Karpas-422 (cell line): ENCODE data around the gene BUD13. TPM values are rescaled to one million over a fixed set of nuclear protein-coding genes. Genes with fewer than 3 reads are reported as not detected.

Source experiments
- DNase-seq: peaks from one replicate; pipeline ENCODE4 v3.0.0-alpha.2; 2015
- H2AFZ ChIP-seq: fragments of 200-600 bp; sonication (generic); 2 replicates; pipeline ENCODE4 v1.6.1; 2014; ENCODE audit warnings: antibody characterized with exemption, low read length, mixed read lengths
- H3K27ac ChIP-seq: fragments of 200-600 bp; sonication (generic); 2 replicates; pipeline ENCODE4 v1.5.1; 2014; ENCODE audit warnings: mild to moderate bottlenecking, low read length, moderate library complexity
- H3K27me3 ChIP-seq: fragments of 200-600 bp; sonication (generic); 2 replicates; pipeline ENCODE4 v1.6.1; 2014; ENCODE audit warnings: low read length, mixed read lengths
- H3K36me3 ChIP-seq: fragments of 200-600 bp; sonication (generic); 2 replicates; pipeline ENCODE4 v1.6.1; 2014; ENCODE audit warnings: low read length, mixed read lengths; ENCODE audit not compliant: insufficient read depth
- H3K4me1 ChIP-seq: fragments of 200-600 bp; sonication (generic); 2 replicates; pipeline ENCODE4 v1.6.1; 2014; ENCODE audit warnings: mild to moderate bottlenecking, low read length, mixed read lengths
- H3K4me2 ChIP-seq: fragments of 200-600 bp; sonication (generic); 2 replicates; pipeline ENCODE4 v1.6.1; 2014; ENCODE audit warnings: low read length, low read depth, mild to moderate bottlenecking; ENCODE audit not compliant: poor library complexity, severe bottlenecking
- H3K4me3 ChIP-seq: fragments of 200-600 bp; sonication (generic); 2 replicates; pipeline ENCODE4 v1.5.1; 2014; ENCODE audit warnings: mild to moderate bottlenecking, antibody characterized with exemption, low read length, mixed read lengths
- H3K79me2 ChIP-seq: fragments of 200-600 bp; sonication (generic); 2 replicates; pipeline ENCODE4 v1.6.1; 2014; ENCODE audit warnings: mild to moderate bottlenecking, low read length, mixed read lengths
- H3K9ac ChIP-seq: fragments of 200-600 bp; sonication (generic); 2 replicates; pipeline ENCODE4 v1.6.0; 2014; ENCODE audit warnings: low read length
- H3K9me2 ChIP-seq: fragments of 200-600 bp; sonication (generic), shearing (Covaris generic); replicated peaks from 2 replicates; pipeline ENCODE4 v1.6.0; 2014; ENCODE audit warnings: mild to moderate bottlenecking, low read length, moderate library complexity; ENCODE audit not compliant: insufficient read depth
- H3K9me3 ChIP-seq: fragments of 300-700, 200-600 bp; sonication (generic); 2 replicates; pipeline ENCODE4 v1.6.1; 2014; ENCODE audit warnings: low read length, mixed read lengths
- H4K20me1 ChIP-seq: fragments of 200-600 bp; sonication (generic); 2 replicates; pipeline ENCODE4 v1.6.1; 2014; ENCODE audit warnings: mild to moderate bottlenecking, antibody characterized with exemption, low read length, low read depth; ENCODE audit not compliant: insufficient read depth
- total RNA-seq: library from RNA; depleted of rRNA; stranded (reverse); fragments of >200 nt; shearing (Covaris generic); gene quantifications from 2 replicates; pipeline ENCODE4 v1.2.3, GENCODE V29; 2014; ENCODE audit warnings: low replicate concordance

The BUD13 gene
- total RNA-seq, 1 experiment from 2014 or later: 6.4 TPM

- H3K27me3 ChIP-seq: no peaks in the 10 kb centered on the region
- H3K9me3 ChIP-seq: no peaks in the 10 kb centered on the region
Observed at GRCh38 chr11:116710762-116711161, 62.0 kb downstream of the BUD13 start.

DNA sequence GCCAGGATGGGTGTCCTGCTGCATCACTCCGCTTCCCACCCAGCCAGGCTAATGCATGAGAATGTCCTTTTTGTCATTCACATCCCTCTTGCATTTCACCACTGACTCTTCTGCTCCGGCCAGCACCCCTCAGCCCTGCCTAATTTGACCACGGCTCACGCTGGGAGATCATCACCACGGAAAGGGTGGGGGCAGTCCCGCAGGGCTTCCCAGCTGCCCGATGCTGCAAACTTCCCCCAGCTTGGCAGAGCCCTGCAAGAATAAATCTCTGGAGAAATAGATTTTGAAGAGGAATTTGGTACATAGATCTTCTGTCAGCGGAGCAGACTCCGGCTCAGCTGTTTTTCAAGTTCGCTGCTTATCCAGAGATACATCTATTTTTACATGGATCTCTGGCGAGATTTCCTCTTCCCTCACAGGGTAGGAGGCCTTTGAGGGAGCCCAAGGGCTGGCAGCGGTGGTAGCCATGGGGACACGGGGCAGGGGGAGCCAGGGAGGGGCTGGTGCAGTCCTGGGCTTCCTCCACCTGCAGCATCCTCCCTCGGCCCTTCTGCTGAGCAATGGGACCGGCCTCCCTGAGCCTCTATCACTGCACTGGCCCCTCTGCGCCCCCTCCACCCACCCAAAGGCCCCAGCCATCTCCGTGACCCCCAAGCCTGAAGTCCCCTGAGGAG lies 62.6 kb downstream of the BUD13 start:
- Histone ChIP-seq H3K9me2 (no peaks in the 10 kb centered on the region), H3K27me3 (no peaks in the 10 kb centered on the region), H3K4me3 (no peak overlapping the region), H3K79me2 (no peaks in the 10 kb centered on the region), H3K9ac (no peak overlapping the region), H3K36me3 (no peaks in the 10 kb centered on the region), H3K4me2 (no peak overlapping the region), H4K20me1 (no peaks in the 10 kb centered on the region), H3K4me1 (no peaks in the 10 kb centered on the region), H3K9me3 (no peaks in the 10 kb centered on the region), H3K27ac (no peak overlapping the region), H2AFZ (no peak overlapping the region)
- DNase-seq: no peak

More at GRCh38 chr11:116710762-116711161, 62.0 kb downstream of the BUD13 start:
- Histone ChIP-seq H3K36me3 (no peaks in the 10 kb centered on the region), H3K9ac (no peak overlapping the region), H3K4me1 (no peaks in the 10 kb centered on the region), H3K79me2 (no peaks in the 10 kb centered on the region), H3K4me3 (no peak overlapping the region), H3K27ac (no peak overlapping the region), H4K20me1 (no peaks in the 10 kb centered on the region), H2AFZ (no peak overlapping the region), H3K4me2 (no peak overlapping the region), H3K9me2 (no peaks in the 10 kb centered on the region)
- DNase-seq: no peak

DNA sequence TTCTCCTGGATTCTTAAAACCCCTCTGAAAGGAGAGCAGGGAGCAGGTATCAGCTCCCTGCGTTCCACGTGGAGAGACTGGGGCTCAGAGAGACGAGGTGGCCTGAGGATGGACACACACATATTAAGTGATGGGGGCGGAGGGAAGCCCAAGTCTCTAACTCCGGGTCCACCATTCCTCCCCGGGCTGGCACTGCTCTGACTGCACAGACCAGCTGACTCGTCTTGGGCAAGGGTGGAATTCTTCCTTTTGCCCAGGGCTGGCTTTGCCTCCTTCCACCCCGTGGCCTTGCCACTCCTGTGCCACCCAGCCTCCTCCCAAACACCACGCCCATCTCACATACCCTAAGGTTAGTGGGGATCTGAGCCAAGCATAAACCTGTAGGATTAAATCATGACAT lies 65.0 kb downstream of the BUD13 start:
- Histone ChIP-seq H3K4me1 (no peaks in the 10 kb centered on the region), H3K4me3 (no peak overlapping the region), H3K36me3 (no peaks in the 10 kb centered on the region), H4K20me1 (no peaks in the 10 kb centered on the region), H3K27ac (no peak overlapping the region), H2AFZ (no peak overlapping the region), H3K79me2 (no peaks in the 10 kb centered on the region), H3K27me3 (no peaks in the 10 kb centered on the region), H3K9me3 (no peaks in the 10 kb centered on the region), H3K4me2 (no peak overlapping the region), H3K9me2 (no peaks in the 10 kb centered on the region), H3K9ac (no peak overlapping the region)
- DNase-seq: no peak

- no peaks in the 10 kb centered on the region for H3K79me2 ChIP-seq
- H3K4me3 ChIP-seq: no peak overlapping the region
- H3K27me3 ChIP-seq: no peaks in the 10 kb centered on the region
- no peak for DNase-seq
- H3K36me3 ChIP-seq: no peaks in the 10 kb centered on the region
- no peak overlapping the region for H3K4me2 ChIP-seq
- no peaks in the 10 kb centered on the region for H4K20me1 ChIP-seq
- H3K4me1 ChIP-seq: no peaks in the 10 kb centered on the region
- H3K9me3 ChIP-seq: no peaks in the 10 kb centered on the region
- no peak overlapping the region for H2AFZ ChIP-seq
- H3K9ac ChIP-seq: no peak overlapping the region
- no peaks in the 10 kb centered on the region for H3K9me2 ChIP-seq
- no peak overlapping the region for H3K27ac ChIP-seq
Observed at GRCh38 chr11:116707161-116707629, 65.6 kb downstream of the BUD13 start.

GRCh38 chr11:116703421-116703820 lies 69.4 kb downstream of the BUD13 start:
- Histone ChIP-seq H4K20me1 (no peaks in the 10 kb centered on the region), H3K4me2 (no peak overlapping the region), H3K9ac (no peak overlapping the region), H3K4me1 (no peaks in the 10 kb centered on the region), H3K27me3 (no peaks in the 10 kb centered on the region), H2AFZ (no peak overlapping the region), H3K4me3 (no peak overlapping the region), H3K79me2 (no peaks in the 10 kb centered on the region), H3K36me3 (no peaks in the 10 kb centered on the region), H3K27ac (no peak overlapping the region), H3K9me2 (no peaks in the 10 kb centered on the region), H3K9me3 (no peaks in the 10 kb centered on the region)
- DNase-seq: no peak

GRCh38 chr11:116702772-116703385 lies 69.9 kb downstream of the BUD13 start:
- no peaks in the 10 kb centered on the region for H3K27me3 ChIP-seq
- no peaks in the 10 kb centered on the region for H3K79me2 ChIP-seq
- no peaks in the 10 kb centered on the region for H3K9me3 ChIP-seq
- H3K4me2 ChIP-seq: no peak overlapping the region
- H3K4me3 ChIP-seq: no peak overlapping the region
- H2AFZ ChIP-seq: no peak overlapping the region
- no peak overlapping the region for H3K9ac ChIP-seq
- no peak for DNase-seq
- no peak overlapping the region for H3K27ac ChIP-seq
- H3K36me3 ChIP-seq: no peaks in the 10 kb centered on the region
- no peaks in the 10 kb centered on the region for H4K20me1 ChIP-seq
- H3K9me2 ChIP-seq: no peaks in the 10 kb centered on the region
- H3K4me1 ChIP-seq: no peaks in the 10 kb centered on the region

DNA sequence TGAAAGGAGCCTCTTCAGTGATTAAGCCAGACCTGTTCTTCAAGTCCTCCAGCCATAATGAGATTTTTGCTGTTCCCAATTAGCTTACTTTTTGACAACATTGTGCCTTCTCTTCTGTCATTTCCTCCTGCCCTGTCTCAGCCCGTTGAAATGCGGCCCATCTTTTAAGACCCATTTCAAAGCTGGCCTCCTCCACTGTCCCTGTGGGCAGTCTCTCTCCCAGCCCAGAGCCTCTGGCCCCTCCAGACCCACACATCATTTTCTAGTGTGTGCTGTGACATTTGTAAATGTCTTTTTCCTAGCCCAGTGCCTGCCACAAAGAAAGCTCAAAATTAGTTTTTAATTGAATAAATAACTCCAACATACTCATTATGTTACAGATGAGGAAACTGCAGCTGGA lies 70.9 kb downstream of the BUD13 start:
- Histone ChIP-seq H3K4me1 (no peaks in the 10 kb centered on the region), H4K20me1 (no peaks in the 10 kb centered on the region), H3K9ac (no peak overlapping the region), H2AFZ (no peak overlapping the region), H3K4me2 (no peak overlapping the region), H3K36me3 (no peaks in the 10 kb centered on the region), H3K27me3 (no peaks in the 10 kb centered on the region), H3K9me2 (no peaks in the 10 kb centered on the region), H3K79me2 (no peaks in the 10 kb centered on the region), H3K27ac (no peak overlapping the region), H3K9me3 (no peaks in the 10 kb centered on the region), H3K4me3 (no peak overlapping the region)
- no peak for DNase-seq

DNA sequence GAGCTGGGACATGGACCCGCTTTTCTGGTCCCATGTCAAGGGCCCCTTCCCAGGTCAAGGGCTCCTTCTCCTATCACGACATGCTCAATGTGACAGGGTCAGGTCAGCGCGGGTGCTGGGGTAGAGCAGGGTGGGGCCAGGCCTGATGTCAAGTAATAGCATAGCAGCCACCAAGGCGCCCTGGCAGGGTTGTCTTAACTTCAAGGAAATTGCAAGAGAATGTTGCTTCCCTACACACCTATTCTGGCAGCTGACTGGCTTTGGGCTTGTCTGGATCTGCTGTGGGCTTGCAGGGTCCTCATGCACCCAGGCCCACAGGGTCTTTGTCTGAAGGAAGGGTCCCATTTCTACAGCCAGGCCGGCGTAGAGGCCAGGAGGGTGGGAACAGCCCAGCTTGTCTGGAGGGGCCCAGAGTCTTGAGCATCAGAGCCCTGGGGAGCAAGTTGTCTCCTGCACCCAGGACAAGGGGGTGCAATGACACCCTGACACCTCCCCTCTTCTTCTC lies 71.4 kb downstream of the BUD13 start:
- H3K9me2 ChIP-seq: no peaks in the 10 kb centered on the region
- no peaks in the 10 kb centered on the region for H3K9me3 ChIP-seq
- no peaks in the 10 kb centered on the region for H3K36me3 ChIP-seq
- no peaks in the 10 kb centered on the region for H3K27me3 ChIP-seq
- H4K20me1 ChIP-seq: no peaks in the 10 kb centered on the region
- no peak for DNase-seq
- no peak overlapping the region for H3K4me3 ChIP-seq
- no peak overlapping the region for H3K27ac ChIP-seq
- H2AFZ ChIP-seq: no peak overlapping the region
- no peaks in the 10 kb centered on the region for H3K79me2 ChIP-seq
- no peak overlapping the region for H3K4me2 ChIP-seq
- no peak overlapping the region for H3K9ac ChIP-seq
- H3K4me1 ChIP-seq: no peaks in the 10 kb centered on the region
